Inferior parietal cortex (tissue), 1 donor: ENCODE measurements around the gene SNX5.

Source experiments
- DNase-seq: peaks from one replicate; pipeline ENCODE4 v3.0.0-alpha.2; 2016; ENCODE audit errors: extremely low spot score

Gene SNX5

DNA sequence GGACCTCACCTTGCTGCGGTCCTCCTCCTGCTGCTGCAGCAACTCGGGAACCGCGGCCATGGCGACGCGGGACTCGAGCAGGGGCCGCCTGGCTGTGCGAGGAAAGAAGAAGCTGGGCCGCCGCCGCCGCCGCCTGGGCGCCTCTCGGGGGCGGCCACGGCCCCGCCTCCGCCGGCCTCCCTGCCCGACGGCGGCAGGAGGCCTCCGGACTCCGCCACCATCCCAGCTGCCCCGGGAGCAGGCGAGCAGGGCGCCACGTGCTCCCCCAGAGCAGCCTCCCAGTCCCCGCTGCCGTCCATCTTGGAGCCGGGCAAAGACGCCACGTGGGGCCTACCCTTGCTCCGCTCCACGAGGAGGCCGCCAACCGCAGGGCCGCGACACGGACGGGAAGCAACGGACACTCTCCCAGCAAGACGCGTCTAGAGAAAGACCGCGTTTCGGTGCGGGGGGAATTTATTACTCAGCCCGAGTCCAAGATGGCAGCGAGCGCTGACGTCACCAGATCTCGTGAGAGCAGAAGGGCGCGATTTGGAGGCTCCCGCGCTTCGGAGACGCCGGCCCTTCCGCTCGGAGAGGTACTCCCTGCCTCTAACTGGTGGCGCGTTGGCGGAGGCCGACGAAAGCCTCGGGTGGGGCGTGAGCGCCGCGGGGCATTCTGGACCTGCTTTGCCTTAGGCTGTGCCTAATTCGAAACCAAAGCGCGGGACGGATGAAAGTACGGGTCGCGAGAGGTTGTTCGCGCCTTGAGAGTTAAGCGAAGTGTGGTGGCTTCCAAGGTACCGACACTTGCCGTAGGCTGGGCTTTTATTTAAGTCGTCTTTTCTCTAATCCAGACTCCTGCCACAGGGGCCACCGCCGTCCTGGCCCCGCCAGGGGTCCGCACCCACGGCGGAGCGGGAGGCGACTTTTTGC lies at the start of gene SNX5, which contains the start of gene MGME1:
TSS of gene SNX5 (minus strand) at position 429 of the 912 bp plus-strand sequence. CDS start at position 60, 369 bp downstream.
TSS of gene MGME1 (plus strand) at position 653 of the 912 bp plus-strand sequence. CDS start 842 bp downstream, outside the sequence.
- peak; percentile 98 for DNase-seq

DNA sequence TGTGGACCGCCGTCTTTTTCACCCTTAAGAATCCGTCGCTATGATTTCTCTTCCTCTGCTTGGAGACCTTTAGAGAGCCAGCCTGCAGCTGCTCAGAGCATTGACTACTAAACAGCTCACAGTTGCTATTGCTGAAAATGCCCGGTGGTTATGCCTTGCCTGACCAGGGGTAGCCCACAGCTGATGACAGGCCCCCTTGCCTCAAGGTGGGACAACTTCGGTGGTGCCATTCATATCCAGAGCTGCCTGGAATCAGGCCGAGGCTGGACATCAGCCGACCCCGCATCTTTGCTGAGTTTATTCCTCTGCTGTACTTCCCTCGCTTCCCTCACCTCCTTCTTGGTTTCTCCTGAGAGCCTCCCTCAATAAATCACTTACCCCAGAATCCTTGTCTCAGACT lies 49.5 kb upstream of the SNX5 start:
- no peak for DNase-seq

GRCh38 chr20:18016772-18017171 lies 48.2 kb upstream of the SNX5 start:
- DNase-seq, result no peak

DNA sequence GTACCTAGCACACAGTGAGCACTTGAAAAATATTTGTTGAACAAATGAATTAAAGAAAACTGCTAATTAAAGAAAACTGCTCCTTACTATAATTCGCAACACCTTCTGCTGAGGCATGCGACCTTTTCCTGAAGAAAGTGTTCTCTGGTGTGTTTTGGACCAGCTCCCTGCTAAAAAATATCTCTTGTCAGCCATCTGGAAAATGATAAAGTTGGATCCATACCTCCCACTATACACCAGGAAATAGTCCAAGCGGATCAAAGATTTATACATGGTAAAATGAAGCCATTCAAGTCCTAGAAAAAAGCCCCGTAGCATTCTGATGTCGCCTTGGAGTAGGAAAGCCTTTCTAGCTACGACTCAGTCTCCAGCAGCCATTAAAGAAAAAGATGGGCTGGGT lies 45.8 kb upstream of the SNX5 start:
- no peak for DNase-seq

DNA sequence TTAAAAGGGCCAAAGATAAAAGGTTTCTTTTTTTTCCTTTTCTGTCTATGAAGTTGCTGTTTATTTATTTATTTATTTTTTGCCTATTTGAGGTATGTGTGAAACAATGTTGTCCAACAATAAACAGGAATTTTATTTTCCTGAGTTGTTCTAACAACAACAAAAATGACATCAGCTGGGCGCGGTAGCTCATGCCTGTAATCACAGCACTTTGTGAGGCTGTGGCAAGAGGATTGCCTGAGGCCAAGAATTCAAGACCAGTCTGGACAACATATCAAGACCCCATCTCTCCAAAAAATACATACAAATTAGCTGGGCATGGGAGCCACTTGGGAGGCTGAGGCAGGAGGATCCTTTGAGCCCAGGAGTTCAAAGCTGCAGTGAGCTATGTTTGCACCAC lies 44.3 kb upstream of the SNX5 start:
- DNase-seq, result no peak

DNA sequence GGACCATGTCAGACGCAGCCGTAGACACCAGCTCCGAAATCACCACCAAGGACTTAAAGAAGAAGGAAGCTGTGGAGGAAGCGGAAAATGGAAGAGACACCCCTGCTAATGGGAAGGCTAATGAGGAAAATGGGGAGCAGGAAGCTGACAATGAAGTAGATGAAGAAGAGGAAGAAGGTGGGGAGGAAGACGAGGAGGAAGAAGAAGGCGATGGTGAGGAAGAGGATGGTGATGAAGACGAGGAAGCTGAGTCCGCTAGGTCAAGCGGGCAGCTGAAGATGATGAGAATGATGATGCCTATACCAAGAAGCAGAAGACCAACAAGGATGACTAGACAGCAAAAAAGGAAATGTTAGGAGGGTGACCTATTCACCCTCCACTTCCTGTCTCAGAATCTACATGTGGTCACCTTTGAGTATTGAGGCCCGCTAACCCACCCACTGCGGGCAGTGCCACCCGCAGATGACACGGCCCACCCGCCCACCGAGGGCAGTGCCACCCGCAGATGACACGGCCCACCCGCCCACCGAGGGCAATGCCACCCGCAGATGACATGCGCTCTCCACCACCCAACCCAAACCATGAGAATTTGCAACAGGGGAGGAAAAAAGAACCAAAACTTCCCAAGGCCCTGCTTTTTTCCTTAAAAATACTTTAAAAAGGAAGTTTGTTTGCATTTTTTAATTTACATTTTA lies 43.5 kb upstream of the SNX5 start:
- DNase-seq, result no peak

GRCh38 chr20:18011482-18011881 lies 42.9 kb upstream of the SNX5 start:
- no peak for DNase-seq

DNA sequence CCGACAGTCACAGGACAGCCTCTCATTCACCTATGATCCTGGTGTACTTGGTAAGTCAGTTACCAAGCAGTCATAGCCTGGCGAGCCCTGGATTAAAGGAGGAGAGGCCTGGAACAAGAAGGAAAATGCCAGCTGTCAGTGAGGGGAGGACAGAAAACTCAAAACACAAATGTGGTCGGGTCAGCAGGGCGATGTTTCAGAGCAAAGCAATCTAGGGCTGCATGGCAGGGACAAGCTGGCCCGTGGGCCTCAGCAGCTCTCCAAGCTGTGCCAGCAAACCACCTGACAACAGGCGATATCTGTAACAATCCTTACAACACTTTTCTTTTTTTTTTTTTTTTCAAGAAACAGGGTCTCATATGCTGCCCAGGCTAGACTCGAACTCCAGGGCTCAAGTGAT lies 40.5 kb upstream of the SNX5 start:
- DNase-seq, result no peak

DNA sequence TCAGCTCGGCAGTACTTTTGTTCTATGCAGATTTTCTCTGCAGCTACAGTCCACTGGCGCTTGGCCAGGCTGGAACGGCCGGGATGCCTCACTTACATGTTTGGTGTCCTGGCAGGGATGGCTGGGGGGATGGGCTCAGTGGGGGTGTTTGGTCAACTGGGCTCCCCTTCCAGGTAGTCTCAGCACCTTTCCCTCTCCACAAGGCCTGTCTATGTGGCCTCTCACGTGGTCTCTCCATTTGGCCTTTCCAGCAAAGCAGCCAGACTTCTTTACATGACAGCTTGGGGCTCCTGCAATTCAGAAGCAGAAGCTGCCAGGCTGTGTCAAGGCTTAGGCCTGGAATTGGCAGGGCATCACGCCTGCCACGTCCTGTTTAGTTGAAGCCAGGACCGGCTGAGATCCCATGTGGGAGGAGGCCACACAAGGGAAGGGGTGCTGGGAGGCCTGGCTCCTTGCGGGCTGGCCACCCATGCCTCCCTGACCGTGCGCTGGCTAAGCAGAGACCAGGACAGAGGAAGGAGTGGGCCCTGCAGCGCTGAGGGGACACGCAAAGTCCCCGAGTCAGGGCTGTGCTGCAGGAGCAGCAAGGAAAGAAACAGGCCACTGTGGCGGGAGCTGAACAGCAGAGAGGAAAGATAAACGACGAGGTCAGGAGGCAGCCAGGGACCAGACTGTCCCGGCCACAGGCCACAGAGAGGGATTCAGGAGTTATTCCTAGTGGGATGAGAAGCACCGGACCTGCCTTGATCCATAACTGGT lies 39.1 kb upstream of the SNX5 start:
- DNase-seq, result no peak

GRCh38 chr20:18006684-18007083 lies 38.1 kb upstream of the SNX5 start:
- DNase-seq, result no peak

DNA sequence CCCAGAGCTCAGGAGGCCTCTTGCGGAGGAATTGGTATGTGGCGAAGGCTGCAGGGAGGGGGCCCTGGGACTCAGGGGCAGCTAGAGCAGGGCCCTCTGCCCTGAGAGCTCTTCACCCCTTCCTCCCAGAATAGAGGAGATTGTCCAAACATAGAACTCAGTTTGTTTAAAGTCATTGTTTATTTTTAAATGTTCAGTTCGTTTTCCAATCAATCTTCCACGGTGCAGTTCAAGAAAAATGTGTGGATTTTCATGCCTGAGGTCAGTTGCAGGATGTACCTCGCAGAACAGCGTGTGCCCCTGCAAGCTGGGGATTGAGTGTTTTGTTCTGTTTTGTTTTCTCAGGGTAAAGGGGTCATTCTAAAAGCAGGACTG lies 37.4 kb upstream of the SNX5 start:
- no peak for DNase-seq

GRCh38 chr20:18005170-18005989 lies 36.8 kb upstream of the SNX5 start:
- no peak for DNase-seq

DNA sequence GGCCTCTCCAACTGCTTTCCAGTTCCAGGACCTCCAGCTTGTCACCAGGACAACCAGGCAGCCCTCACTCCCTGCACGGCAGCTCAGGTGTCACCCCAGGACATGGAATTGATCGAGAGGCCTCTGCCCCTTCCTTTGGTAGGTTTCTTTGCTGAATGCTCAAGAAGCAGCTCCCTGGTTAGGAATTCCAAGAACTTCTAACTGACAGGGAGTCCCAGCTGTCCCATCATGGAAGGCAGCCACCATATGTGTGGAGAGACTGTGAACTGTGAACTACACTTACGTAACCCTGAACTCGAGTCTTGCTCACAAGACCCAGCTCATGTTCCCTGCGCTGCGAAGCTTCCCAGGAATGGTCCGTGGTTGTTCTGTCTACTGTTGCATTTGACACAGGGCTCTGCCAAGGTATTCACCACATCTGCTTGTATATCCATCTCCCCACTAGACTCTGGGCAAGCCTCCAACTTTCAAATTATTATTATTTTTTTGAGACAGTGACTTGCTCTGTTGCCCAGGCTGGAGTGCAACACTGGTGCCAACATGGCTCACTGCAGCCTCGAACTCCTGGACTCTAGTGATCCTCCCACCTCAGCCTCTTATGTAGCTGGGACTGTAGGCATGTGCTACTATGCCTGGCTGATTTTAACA lies 35.9 kb upstream of the SNX5 start:
- no peak for DNase-seq

GRCh38 chr20:18003897-18004296 lies 35.3 kb upstream of the SNX5 start:
- DNase-seq, result no peak

GRCh38 chr20:18001131-18001921 lies 32.7 kb upstream of the SNX5 start:
- no peak for DNase-seq

DNA sequence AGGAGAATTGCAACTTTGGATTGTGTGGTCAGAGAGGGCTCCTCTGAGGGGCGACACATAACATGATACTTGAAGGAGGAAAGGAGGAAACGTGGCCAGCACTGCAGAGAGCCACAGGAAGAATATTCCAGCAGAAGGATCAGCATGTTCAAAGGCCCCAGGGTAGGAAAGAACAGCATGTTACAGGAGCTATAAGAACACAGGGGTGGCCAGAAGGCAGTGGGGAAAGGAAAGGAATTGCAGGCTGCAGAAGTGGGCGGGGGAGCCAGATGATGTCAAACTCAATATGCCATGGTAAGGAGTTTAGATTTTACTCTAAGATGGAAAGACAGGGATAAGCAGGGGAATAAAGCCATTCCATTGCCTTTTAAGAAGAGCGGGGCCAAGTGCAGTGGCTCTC lies 31.0 kb upstream of the SNX5 start:
- no peak for DNase-seq

GRCh38 chr20:17998446-17998845 lies 29.9 kb upstream of the SNX5 start:
- DNase-seq, result no peak

DNA sequence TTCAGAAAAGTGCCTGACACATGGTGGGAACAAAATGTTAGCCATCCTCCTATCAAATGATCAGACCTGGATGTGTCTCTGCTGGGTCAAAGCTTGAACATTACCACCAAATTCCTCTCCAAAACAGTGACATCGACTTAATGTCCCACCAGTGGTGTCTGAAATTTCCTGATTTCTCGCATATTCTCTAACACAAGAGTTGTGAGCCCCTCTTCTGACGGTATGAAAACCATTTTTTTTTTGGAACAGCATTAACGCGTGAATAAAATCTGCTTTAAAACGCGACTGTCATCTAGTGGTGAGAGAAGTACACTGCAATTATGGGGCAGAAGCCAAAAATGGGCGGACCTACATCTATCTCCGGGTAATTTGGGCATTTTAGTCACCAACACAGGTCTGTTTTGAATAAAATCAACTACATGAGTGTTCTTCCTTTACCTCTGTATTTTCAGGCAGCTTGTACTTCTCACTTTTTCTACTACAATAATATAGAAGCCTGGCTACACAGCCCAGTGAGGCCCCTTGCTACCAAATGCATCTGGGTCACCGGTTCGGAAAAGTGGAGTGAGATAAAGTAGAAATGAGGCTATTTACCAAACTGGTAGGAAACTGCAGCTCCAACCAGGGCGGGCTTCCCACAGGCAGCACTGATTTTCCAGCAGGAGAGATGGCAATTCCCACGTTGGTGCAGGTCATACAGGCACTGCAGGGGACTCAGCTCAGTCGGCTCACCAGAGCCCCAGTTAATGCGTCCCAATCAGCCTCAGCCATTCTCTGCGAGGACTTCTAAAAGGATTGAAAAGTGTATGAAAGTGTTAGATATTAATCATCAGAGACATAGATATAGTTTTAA lies 27.6 kb upstream of the SNX5 start:
- DNase-seq, result peak; percentile 82

- DNase-seq, result no peak
Observed at GRCh38 chr20:17993546-17993945, 25.0 kb upstream of the SNX5 start.
